ENCODE data around the gene DNAJC12. TPM values are rescaled to one million over a fixed set of nuclear protein-coding genes. Genes with fewer than 3 reads are reported as not detected.

Gene DNAJC12
- total RNA-seq, 3 donors from 2014 or later (not counting 1 experiment from before 2014, with no cell fraction given) = not detected

- Histone ChIP-seq H3K4me3 (ENCODE audit: low read length) (no peak overlapping the region), H3K9me3 (ENCODE audit: control insufficient read depth, insufficient read depth, low read length) (no peaks in the 10 kb centered on the region), H3K36me3 (ENCODE audit: control insufficient read depth, insufficient read depth, low read length) (no peaks in the 10 kb centered on the region), H3K27me3 (ENCODE audit: control insufficient read depth, insufficient read depth, low read length) (no peaks in the 10 kb centered on the region), H3K27ac (ENCODE audit: low read length) (no peak overlapping the region), H3K4me1 (ENCODE audit: control insufficient read depth, insufficient read depth, low read length) (peaks cover 4% of the 10 kb centered on the region)
- no peak for TF ChIP-seq CTCF (IDR thresholded peaks at IDR 0.05)
- DNase-seq (no peak), ATAC-seq (no peak)
- peaks cover 0 to 2% of the 10 kb centered on the region in 2 donors for H3K27me3 Mint-ChIP-seq (ENCODE audit: low read depth in 2 of 2)
- no peak overlapping the region for H3K27ac Mint-ChIP-seq
- no peak overlapping the region for H3K4me3 Mint-ChIP-seq
- no peaks in the 10 kb centered on the region for H3K36me3 Mint-ChIP-seq
- intact Hi-C loops (cut with micrococcal nuclease) = no loop called here
- no peaks in the 10 kb centered on the region for H3K9me3 Mint-ChIP-seq
- H3K4me1 Mint-ChIP-seq = peaks cover 6% of the 10 kb centered on the region in 2 donors
- WGBS (ENCODE audit: insufficient coverage) = 86% methylated on average over 2 of the region's 6 CpGs
Measured at GRCh38 chr10:67790534-67791408, 47.2 kb downstream of the DNAJC12 start.

GRCh38 chr10:67789769-67790168, 48.2 kb downstream of the DNAJC12 start:
- peaks cover 11 to 13% of the 10 kb centered on the region in 2 donors for H3K4me1 Mint-ChIP-seq
- no peak overlapping the region for H3K4me3 ChIP-seq (ENCODE audit: low read length)
- intact Hi-C loops (cut with micrococcal nuclease) = no loop called here
- H3K27ac ChIP-seq (ENCODE audit: low read length) = no peak overlapping the region
- no peaks in the 10 kb centered on the region for H3K36me3 ChIP-seq (ENCODE audit: control insufficient read depth, insufficient read depth, low read length)
- no peak overlapping the region for H3K4me3 Mint-ChIP-seq
- no peaks in the 10 kb centered on the region for H3K9me3 Mint-ChIP-seq
- peaks cover 0 to 2% of the 10 kb centered on the region in 2 donors for H3K27me3 Mint-ChIP-seq (ENCODE audit: low read depth in 2 of 2)
- no peak overlapping the region for H3K27ac Mint-ChIP-seq
- no peaks in the 10 kb centered on the region for H3K27me3 ChIP-seq (ENCODE audit: control insufficient read depth, insufficient read depth, low read length)
- ATAC-seq (no peak), DNase-seq (no peak)
- peaks cover 9% of the 10 kb centered on the region for H3K4me1 ChIP-seq (ENCODE audit: control insufficient read depth, insufficient read depth, low read length)
- TF ChIP-seq CTCF (IDR thresholded peaks at IDR 0.05) = no peak
- 90% methylated on average over 1 of the region's 2 CpGs for WGBS (ENCODE audit: insufficient coverage)
- H3K9me3 ChIP-seq (ENCODE audit: control insufficient read depth, insufficient read depth, low read length) = no peaks in the 10 kb centered on the region
- H3K36me3 Mint-ChIP-seq = no peaks in the 10 kb centered on the region

GRCh38 chr10:67788028-67788886, 49.7 kb downstream of the DNAJC12 start:
- H3K9me3 ChIP-seq (ENCODE audit: control insufficient read depth, insufficient read depth, low read length) = no peaks in the 10 kb centered on the region
- intact Hi-C loops (cut with micrococcal nuclease) = loop anchor here (1.0 kb wide), 1 partner anchor 368 kb away; no protein-coding TSS in a partner anchor
- 30% methylated on average over 12 of the region's 15 CpGs for WGBS (ENCODE audit: insufficient coverage)
- Mint-ChIP-seq H3K36me3 (no peaks in the 10 kb centered on the region), H3K4me3 (no peak overlapping the region), H3K27me3 (ENCODE audit: low read depth in 2 of 2) (peaks cover 0 to 2% of the 10 kb centered on the region in 2 donors), H3K4me1 (peaks cover 13 to 18% of the 10 kb centered on the region in 2 donors), H3K27ac (no peak overlapping the region), H3K9me3 (no peaks in the 10 kb centered on the region)
- H3K36me3 ChIP-seq (ENCODE audit: control insufficient read depth, insufficient read depth, low read length) = no peaks in the 10 kb centered on the region
- DNase-seq = peak; percentile 37 to 77
- H3K27ac ChIP-seq (ENCODE audit: low read length) = no peak overlapping the region
- H3K4me3 ChIP-seq (ENCODE audit: low read length) = no peak overlapping the region
- H3K27me3 ChIP-seq (ENCODE audit: control insufficient read depth, insufficient read depth, low read length) = no peaks in the 10 kb centered on the region
- peak in 2 of 3 donors; percentile 44 to 61 for ATAC-seq
- peak; percentile 58 for TF ChIP-seq CTCF (IDR thresholded peaks at IDR 0.05)
- peaks cover 15% of the 10 kb centered on the region for H3K4me1 ChIP-seq (ENCODE audit: control insufficient read depth, insufficient read depth, low read length)

Data from natural killer cell (primary cell).